Measurements from ENCODE around the gene UNC13B. TPM values are rescaled to one million over a fixed set of nuclear protein-coding genes. Genes with fewer than 3 reads are reported as not detected.
A peak's percentile ranks its signal among the peaks of the same experiment; 100 is the strongest.

UNC13B gene
- total RNA-seq, 1 donor from 2014 or later = 30.5 TPM

- H3K79me2 ChIP-seq (ENCODE audit: insufficient read depth, low read length) = no peaks in the 10 kb centered on the region
- H3K4me3 ChIP-seq (ENCODE audit: insufficient read depth, low read depth, low read length) = no peak overlapping the region
- no peaks in the 10 kb centered on the region for H3K27me3 ChIP-seq (ENCODE audit: insufficient read depth, low read length)
- FAIRE-seq (no peak), DNase-seq (ENCODE audit: low read depth) (no peak)
- no peaks in the 10 kb centered on the region for H3K9me3 ChIP-seq (ENCODE audit: insufficient read depth, low read depth, low read length)
- Mint-ChIP-seq H3K4me1 (ENCODE audit: low read depth, unreplicated experiment) (peaks cover 10% of the 10 kb centered on the region), H3K4me3 (ENCODE audit: unreplicated experiment) (no peak overlapping the region), H3K9me3 (ENCODE audit: unreplicated experiment) (no peaks in the 10 kb centered on the region), H3K27ac (ENCODE audit: unreplicated experiment) (no peak overlapping the region), H3K27me3 (ENCODE audit: low read depth, unreplicated experiment) (no peaks in the 10 kb centered on the region), H3K36me3 (ENCODE audit: low read depth, unreplicated experiment) (peaks cover 6% of the 10 kb centered on the region)
- H3K9ac ChIP-seq (ENCODE audit: low read length) = no peak overlapping the region
- H3K4me1 ChIP-seq (ENCODE audit: insufficient read depth, low read length) = no peaks in the 10 kb centered on the region
- no peak overlapping the region for H3K4me2 ChIP-seq (ENCODE audit: low read length)
- no peak overlapping the region for H3K27ac ChIP-seq (ENCODE audit: low read depth, low read length)
- no peaks in the 10 kb centered on the region for H4K20me1 ChIP-seq (ENCODE audit: insufficient read depth, low read length)
- TF ChIP-seq CTCF (IDR thresholded peaks at IDR 0.05; ENCODE audit: insufficient read depth, low read depth, low read length) = no peak
- TF ChIP-seq EZH2 (IDR thresholded peaks at IDR 0.05; ENCODE audit: insufficient read depth, low read length) = no peak
- H3K36me3 ChIP-seq (ENCODE audit: insufficient read depth, low read length) = no peaks in the 10 kb centered on the region
- H2AFZ ChIP-seq (ENCODE audit: low read depth, low read length) = no peak overlapping the region
Measured at GRCh38 chr9:35295369-35296036, 133.7 kb downstream of the UNC13B start.

GRCh38 chr9:35303567-35303966, 141.8 kb downstream of the UNC13B start:
- TF ChIP-seq CTCF (IDR thresholded peaks at IDR 0.05; ENCODE audit: insufficient read depth, low read depth, low read length) = no peak
- TF ChIP-seq EZH2 (IDR thresholded peaks at IDR 0.05; ENCODE audit: insufficient read depth, low read length) = no peak
- Mint-ChIP-seq H3K9me3 (ENCODE audit: unreplicated experiment) (no peaks in the 10 kb centered on the region), H3K4me3 (ENCODE audit: unreplicated experiment) (no peak overlapping the region), H3K27me3 (ENCODE audit: low read depth, unreplicated experiment) (no peaks in the 10 kb centered on the region), H3K4me1 (ENCODE audit: low read depth, unreplicated experiment) (peaks cover 14% of the 10 kb centered on the region), H3K27ac (ENCODE audit: unreplicated experiment) (no peak overlapping the region), H3K36me3 (ENCODE audit: low read depth, unreplicated experiment) (peaks cover 11% of the 10 kb centered on the region)
- H3K27me3 ChIP-seq (ENCODE audit: insufficient read depth, low read length) = no peaks in the 10 kb centered on the region
- no peaks in the 10 kb centered on the region for H3K4me1 ChIP-seq (ENCODE audit: insufficient read depth, low read length)
- no peaks in the 10 kb centered on the region for H3K9me3 ChIP-seq (ENCODE audit: insufficient read depth, low read depth, low read length)
- no peak overlapping the region for H3K4me2 ChIP-seq (ENCODE audit: low read length)
- DNase-seq (ENCODE audit: low read depth) = no peak
- no peak overlapping the region for H2AFZ ChIP-seq (ENCODE audit: low read depth, low read length)
- H3K36me3 ChIP-seq (ENCODE audit: insufficient read depth, low read length) = no peaks in the 10 kb centered on the region
- no peaks in the 10 kb centered on the region for H3K79me2 ChIP-seq (ENCODE audit: insufficient read depth, low read length)
- H3K4me3 ChIP-seq (ENCODE audit: insufficient read depth, low read depth, low read length) = no peak overlapping the region
- H3K27ac ChIP-seq (ENCODE audit: low read depth, low read length) = no peak overlapping the region
- H3K9ac ChIP-seq (ENCODE audit: low read length) = no peak overlapping the region
- no peak for FAIRE-seq
- no peaks in the 10 kb centered on the region for H4K20me1 ChIP-seq (ENCODE audit: insufficient read depth, low read length)

GRCh38 chr9:35306283-35306682, 144.5 kb downstream of the UNC13B start:
- H3K4me1 ChIP-seq (ENCODE audit: insufficient read depth, low read length) = no peaks in the 10 kb centered on the region
- H4K20me1 ChIP-seq (ENCODE audit: insufficient read depth, low read length) = no peaks in the 10 kb centered on the region
- Mint-ChIP-seq H3K4me1 (ENCODE audit: low read depth, unreplicated experiment) (peaks cover 14% of the 10 kb centered on the region), H3K4me3 (ENCODE audit: unreplicated experiment) (no peak overlapping the region), H3K36me3 (ENCODE audit: low read depth, unreplicated experiment) (peaks cover 16% of the 10 kb centered on the region), H3K27ac (ENCODE audit: unreplicated experiment) (no peak overlapping the region), H3K27me3 (ENCODE audit: low read depth, unreplicated experiment) (no peaks in the 10 kb centered on the region), H3K9me3 (ENCODE audit: unreplicated experiment) (no peaks in the 10 kb centered on the region)
- no peak overlapping the region for H3K4me2 ChIP-seq (ENCODE audit: low read length)
- FAIRE-seq (peak; percentile 54), DNase-seq (ENCODE audit: low read depth) (peak; percentile 54)
- H3K27me3 ChIP-seq (ENCODE audit: insufficient read depth, low read length) = no peaks in the 10 kb centered on the region
- no peak overlapping the region for H3K27ac ChIP-seq (ENCODE audit: low read depth, low read length)
- no peak overlapping the region for H2AFZ ChIP-seq (ENCODE audit: low read depth, low read length)
- no peaks in the 10 kb centered on the region for H3K36me3 ChIP-seq (ENCODE audit: insufficient read depth, low read length)
- no peak overlapping the region for H3K4me3 ChIP-seq (ENCODE audit: insufficient read depth, low read depth, low read length)
- H3K9me3 ChIP-seq (ENCODE audit: insufficient read depth, low read depth, low read length) = no peaks in the 10 kb centered on the region
- TF ChIP-seq EZH2 (IDR thresholded peaks at IDR 0.05; ENCODE audit: insufficient read depth, low read length) (no peak), CTCF (IDR thresholded peaks at IDR 0.05; ENCODE audit: insufficient read depth, low read depth, low read length) (no peak)
- no peaks in the 10 kb centered on the region for H3K79me2 ChIP-seq (ENCODE audit: insufficient read depth, low read length)
- no peak overlapping the region for H3K9ac ChIP-seq (ENCODE audit: low read length)

Measured in astrocyte (in vitro differentiated cells and primary cell).